ENCODE results near the gene TTC1. TPM values are rescaled to one million over a fixed set of nuclear protein-coding genes. Genes with fewer than 3 reads are reported as not detected.
A peak's percentile ranks its signal among the peaks of the same experiment; 100 is the strongest.
"Not testable (repeated sequence)": the region's sequence is repeated elsewhere in the genome, so short reads cannot be mapped to it uniquely, and the experiment has no call there.

The TTC1 gene
- polyA plus RNA-seq, 10 donors = 44.3 to 52.6 (median 48.1) TPM

DNA sequence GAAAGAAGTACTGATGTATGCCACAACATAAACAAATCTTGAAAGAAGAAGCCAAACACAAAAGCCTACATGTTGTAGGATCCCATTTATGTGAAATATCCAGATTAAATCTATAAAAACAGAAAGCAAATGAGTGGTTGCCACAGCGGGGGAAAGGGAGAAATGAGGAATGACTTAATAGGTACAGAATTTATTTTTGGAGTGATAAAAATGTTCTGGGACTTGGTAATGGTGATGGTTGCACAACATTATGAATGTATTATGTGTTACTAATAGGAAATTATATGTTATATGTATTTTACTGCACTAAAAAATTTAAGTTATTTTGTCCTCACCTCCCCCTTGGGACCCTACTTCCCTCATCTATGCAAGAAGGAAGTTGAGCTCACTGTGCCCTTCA is 16.4 kb upstream of the TTC1 start:
- DNase-seq = no peak

- DNase-seq = no peak
Measured at GRCh38 chr5:159993194-159993593, 15.7 kb upstream of the TTC1 start.

GRCh38 chr5:159995907-159996306 is 13.0 kb upstream of the TTC1 start:
- DNase-seq = no peak

GRCh38 chr5:160001457-160001856 is 7.5 kb upstream of the TTC1 start:
- peak in 1 of 3 donors; percentile 22 for DNase-seq

DNA sequence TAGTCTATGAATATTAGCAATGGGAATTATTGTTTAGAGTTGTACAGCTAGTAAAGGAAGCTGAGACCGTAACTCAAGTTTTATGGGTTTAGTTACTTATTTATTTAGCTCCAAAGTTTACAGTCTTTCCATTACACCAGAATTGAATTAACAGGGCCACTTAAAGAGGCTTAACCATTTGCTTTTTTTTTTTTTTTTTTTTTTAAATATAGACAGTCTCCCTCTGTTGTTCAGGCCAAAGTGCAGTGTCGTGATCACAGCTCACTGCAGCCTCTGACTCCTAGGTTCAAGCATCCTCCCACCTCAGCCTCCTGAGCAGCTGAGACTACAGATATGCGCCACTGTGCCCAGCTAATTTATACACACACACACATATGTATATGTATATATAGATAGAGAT is 1.4 kb upstream of the TTC1 start:
- no peak for DNase-seq

DNA sequence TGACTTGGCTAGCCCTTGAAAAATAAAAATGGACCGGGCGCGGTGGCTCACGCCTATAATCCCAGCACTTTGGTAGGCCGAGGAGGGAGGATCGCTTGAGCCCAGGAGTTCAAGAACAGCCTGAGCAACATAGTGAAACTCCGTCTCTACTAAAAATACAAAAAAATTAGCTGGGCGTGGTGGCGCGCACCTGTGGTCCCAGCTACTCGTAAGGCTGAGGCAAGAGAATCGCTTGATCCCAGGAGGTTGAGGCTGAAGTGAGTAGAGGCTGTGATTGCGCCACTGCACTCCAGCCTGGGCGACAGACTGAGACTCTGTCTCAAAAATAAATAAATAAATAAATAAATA is 436 bp upstream of the TTC1 start:
- not testable (repeated sequence) for DNase-seq

- DNase-seq = no peak
Measured at GRCh38 chr5:160009591-160009989, 651 bp downstream of the TTC1 start.

GRCh38 chr5:160011471-160011870 is 2.5 kb downstream of the TTC1 start:
- no peak for DNase-seq

DNA sequence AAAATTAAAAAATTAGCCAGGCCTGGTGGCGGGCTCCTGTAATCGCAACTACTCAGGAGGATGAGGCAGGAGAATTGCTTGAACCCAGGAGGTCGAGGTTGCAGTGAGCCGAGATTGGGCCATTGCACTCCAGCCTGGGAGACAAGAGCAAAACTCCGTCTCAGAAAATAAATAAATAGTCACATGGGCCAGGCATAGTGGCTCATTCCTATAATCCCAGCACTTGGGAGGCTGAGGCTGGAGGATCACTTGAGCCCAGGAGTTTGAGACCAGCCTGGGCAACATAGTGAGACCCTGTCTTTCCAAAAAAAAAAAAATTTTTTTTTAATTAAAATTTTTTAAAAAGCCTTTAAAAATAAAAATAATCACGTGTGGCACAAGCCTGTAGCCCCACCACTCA is 5.3 kb downstream of the TTC1 start:
- DNase-seq = not testable (repeated sequence)

- DNase-seq = no peak
Measured at GRCh38 chr5:160018945-160019625, 10.1 kb downstream of the TTC1 start.

GRCh38 chr5:160020266-160020770 is 11.4 kb downstream of the TTC1 start:
- DNase-seq = no peak

- DNase-seq = no peak
Measured at GRCh38 chr5:160020964-160021363, 12.0 kb downstream of the TTC1 start.

GRCh38 chr5:160021831-160022446 is 13.0 kb downstream of the TTC1 start:
- peak; percentile 61 to 85 (median 82) for DNase-seq

DNA sequence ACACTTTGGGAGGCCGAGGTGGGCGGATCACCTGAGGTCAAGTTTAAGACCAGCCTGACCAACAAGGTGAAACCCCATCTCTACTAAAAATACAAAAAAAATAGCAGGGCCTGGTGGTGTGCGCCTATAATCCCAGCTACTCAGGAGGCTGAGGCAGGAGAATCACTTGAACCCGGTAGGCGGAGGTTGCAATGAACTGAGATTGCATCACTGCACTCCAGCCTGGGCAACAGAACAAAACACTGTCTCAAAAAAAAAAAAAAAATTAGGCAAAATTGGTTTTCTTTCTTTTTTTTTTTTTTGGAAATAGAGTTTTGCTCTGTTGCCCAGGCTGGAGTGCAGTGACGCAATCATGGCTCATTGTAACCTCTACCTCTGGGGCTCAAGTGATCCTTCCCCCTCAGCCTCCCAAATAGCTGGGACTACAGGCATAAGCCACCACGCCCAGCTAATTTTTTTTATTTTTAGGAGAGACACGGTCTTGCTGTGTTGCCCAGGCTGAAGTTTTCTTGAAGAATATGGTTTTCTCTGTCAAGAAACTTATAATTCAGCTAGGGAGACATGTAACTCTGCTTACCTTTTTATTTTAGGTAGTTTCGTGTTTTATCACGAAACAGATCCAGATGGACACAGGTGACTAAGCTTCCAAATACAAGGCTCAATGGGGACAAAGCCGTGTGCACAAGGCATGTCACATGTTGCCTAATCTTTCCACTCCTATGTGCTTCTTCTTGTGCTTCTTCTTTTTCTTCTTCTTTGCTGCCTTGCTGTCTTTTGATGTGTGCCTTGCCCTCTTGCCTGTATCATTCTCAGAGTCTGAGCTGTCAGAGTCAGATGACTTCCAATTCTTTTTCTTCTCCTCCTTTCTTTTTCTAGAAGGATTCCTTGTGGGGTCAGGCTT is 14.3 kb downstream of the TTC1 start:
- no peak for DNase-seq

GRCh38 chr5:160023908-160024630 is 15.1 kb downstream of the TTC1 start:
- DNase-seq = no peak

DNA sequence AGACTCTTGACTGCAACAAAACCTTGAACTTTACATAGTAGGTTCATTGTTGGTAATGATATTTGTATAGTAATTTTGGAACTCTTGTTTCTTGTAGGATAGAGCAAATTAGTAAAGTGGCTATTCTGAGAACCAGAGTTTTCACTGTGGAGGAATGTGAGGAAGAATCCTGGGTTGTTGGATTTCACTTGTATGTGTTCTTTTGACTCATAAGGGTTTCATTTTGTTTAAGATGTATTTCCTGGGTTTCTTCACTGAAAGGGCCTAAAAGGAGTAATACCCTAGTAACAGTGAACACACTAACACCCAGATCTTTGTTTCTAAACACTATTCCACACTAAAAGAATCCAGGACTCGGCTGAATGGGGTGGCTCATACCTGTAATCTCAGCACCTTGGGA is 20.1 kb downstream of the TTC1 start:
- no peak for DNase-seq

DNA sequence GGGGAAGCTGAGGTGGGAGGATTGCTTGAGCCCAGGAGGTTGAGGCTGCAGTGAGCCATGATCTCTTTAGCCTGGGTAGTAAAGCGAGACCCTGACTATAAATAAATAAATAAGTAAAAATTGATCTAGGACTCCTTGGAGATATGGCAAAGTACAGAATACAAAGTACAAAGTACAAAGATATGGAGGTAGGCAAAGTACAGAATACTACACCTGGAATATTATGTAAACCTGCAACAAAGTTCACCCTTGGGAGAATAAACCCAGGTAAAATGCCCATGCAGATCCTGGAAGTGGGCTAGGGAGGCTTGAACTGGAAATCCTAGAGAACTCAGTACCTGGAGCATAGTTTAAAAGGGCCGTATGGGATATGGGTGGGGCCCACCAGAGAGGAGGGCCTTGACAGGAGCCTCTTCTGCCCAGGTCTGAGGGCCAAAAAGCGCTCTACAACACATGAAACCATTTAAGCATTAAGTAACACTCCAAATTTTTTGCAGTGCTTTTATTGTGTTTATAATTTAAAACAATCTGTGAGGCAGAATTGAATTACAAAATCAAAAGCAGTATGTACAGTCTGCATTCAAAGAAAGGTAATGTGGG is 20.7 kb downstream of the TTC1 start:
- no peak for DNase-seq

DNA sequence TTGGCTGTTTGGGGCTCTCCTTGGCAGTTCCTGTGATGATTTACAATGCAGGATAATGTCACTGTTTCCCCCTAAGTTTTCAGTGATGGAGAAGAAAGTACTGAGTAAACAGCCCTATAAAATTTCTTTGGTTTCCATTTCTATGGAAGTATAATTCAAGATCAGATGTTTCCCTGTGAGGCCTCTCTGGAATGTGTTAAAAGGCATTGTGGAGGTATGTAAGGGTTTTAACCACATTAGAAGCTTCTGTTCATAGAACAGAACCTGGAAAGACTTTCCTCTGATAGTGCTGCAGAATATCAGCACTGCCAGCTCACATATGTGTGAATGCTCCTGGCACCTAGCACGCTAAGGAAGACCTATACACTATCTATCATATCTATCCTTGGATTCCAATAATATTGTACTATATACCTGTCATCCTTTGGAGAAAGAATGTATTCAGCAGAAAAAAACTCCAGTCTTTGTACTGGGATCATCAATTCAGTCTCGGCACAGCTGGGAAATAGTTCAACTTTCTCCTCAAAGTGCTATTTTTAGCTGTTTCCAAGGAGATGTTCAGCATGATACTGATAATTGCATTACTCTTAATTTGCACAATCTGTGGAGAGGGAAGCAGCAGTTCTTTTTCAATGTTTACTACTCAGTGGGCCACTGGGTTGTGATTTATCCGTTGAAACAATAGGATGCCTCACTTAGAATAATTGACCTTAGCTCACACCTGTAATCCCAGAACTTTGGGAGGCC is 21.9 kb downstream of the TTC1 start:
- DNase-seq = no peak

DNA sequence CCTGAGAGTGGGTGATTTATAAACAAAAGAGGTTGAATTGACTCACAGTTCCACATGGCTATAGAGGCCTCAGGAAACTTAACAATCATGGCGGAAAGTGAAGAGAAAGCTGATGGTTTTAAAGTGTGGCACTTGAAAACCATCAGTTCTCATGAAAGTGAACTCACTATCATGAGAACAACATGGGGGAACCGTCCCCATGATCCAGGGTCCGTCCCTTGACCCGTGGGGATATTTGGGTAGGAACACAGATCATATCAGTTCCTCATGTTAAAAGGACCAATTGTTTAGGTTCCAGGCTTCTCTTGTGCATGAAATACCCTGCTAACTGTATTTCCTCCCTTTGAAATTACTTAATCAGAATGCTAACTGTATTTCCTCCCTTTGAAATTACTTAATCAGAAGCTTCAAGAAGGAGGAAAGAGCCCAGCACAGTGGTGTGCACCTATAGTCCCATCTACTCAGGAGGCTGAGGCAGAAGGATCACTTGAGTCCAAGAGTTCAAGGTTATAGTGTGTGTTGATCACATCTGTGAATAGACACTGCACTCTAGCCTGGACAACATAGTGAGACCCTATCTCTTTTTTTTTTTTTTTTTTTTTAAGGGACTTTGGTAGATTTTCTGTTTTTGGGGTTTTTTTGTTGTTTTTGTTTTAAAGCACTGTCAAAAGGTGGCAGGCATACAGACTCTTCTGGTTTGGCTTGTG is 24.8 kb downstream of the TTC1 start:
- DNase-seq = no peak

- no peak for DNase-seq
Measured at GRCh38 chr5:160036243-160036642, 27.3 kb downstream of the TTC1 start.
